ENCODE results near the gene WDR20.

WDR20 gene

DNA sequence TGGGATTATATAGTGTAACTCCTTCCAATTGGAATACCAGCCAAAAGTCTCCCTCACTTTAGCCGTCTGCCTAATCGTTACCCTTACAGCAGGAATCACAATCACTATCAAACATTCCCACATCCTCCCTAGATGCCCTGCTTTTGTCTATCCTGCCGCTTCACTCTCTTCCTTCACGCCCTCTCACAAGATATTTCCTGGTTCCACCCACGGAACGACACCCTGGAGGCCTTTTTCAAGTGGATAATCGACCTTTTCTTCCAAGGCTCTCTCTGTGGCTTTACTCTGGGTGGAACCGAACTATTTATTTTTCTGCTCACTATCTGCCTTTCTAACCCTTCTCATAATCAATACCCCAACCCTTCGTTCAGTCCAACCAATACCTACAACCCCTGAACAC lies 106.4 kb downstream of the WDR20 start:
- no peak for DNase-seq

DNA sequence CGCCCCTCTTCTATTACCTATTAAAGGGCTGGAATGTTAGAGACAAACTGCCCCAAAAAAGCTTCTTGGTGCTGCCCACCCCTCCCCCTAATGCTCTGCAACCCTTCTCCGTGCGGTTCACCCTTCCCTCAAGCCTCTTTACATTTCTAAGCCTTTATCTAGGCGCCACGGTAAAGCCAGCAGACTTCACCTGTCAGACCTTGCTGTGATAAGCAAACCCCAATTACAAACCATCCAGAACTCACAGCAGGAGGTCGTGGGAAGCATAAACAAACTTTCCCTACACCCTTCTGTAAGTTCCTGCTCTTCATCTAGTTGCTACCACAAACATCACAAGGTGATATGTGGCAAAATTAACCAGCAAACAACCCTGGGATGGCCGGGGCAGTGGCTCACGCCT lies 108.4 kb downstream of the WDR20 start:
- no peak for DNase-seq

DNA sequence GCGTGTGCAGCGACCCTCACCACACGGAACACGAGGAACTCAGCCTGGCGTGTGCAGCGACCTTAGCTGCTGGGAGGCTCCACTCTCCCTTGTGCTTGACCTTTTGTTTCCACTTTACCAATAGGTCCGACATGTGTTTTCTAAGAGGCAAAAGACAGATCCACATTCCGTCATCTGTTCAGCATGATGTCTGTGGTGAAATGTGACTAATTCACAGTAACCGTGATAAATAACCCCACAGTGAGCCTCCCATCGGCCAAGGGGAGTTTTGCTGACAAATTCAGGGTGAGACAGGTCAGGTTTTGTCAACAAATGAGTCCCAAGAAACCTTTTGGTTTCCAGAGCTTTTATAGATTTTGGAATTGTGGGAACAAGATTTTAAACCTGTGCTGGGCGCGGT lies 109.3 kb downstream of the WDR20 start:
- no peak for DNase-seq

DNA sequence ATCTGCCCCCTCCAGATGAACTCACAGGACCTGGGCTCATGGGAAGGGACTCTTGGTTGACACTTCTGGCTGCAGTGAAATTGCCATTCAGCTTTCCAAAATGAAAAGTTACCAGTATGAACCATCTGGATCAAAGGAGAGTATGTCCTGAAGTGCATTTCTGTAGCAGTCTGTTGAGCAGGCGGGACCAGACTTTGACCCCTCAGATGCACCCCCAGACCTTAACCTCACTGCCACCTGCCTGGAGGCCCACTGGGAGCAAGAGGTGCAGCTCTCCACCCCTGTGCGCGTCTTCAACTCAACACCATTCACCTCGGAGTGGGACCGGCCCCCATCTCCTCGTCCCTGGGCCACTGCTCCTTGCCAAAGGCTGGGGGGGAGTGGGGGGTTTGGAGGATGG lies 110.3 kb downstream of the WDR20 start:
- no peak for DNase-seq

DNA sequence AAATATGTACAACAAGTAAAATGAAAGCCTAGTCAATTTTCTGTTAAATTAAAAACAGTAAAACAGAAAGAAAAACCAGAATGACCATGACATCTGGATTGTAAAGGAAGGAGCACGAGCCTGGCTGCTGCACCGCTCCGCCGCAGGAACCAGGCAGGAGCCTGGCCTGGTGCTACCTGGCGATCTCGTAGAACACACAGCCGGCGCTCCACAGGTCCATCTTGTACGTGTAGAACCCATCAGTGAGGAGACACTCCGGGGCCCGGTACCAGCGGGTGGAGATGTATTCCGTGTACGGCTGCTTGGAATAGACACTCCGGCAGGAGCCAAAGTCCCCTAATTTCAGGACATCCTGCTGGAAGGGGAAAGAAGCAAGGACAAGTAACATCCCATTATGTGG lies 110.9 kb downstream of the WDR20 start:
- DNase-seq: no peak

DNA sequence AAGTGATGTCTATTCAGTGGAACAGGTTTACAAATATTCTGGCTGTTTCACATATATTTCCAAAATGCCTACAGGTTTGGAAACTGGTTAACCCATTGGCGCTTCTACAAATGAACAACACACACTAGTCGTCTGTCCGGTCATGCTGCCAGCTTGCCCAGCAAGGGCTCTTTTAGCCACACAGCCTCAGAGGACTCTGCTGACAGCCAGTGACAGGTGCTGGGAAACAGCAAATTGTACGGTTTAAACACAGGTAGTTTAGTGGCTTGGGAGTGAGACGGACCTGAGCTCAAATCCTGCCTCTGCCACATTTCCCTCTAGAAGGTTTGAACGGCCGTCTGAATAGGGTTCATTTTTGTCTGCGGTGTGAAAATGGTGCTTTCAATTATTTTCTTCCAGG lies 111.5 kb downstream of the WDR20 start:
- DNase-seq: no peak

DNA sequence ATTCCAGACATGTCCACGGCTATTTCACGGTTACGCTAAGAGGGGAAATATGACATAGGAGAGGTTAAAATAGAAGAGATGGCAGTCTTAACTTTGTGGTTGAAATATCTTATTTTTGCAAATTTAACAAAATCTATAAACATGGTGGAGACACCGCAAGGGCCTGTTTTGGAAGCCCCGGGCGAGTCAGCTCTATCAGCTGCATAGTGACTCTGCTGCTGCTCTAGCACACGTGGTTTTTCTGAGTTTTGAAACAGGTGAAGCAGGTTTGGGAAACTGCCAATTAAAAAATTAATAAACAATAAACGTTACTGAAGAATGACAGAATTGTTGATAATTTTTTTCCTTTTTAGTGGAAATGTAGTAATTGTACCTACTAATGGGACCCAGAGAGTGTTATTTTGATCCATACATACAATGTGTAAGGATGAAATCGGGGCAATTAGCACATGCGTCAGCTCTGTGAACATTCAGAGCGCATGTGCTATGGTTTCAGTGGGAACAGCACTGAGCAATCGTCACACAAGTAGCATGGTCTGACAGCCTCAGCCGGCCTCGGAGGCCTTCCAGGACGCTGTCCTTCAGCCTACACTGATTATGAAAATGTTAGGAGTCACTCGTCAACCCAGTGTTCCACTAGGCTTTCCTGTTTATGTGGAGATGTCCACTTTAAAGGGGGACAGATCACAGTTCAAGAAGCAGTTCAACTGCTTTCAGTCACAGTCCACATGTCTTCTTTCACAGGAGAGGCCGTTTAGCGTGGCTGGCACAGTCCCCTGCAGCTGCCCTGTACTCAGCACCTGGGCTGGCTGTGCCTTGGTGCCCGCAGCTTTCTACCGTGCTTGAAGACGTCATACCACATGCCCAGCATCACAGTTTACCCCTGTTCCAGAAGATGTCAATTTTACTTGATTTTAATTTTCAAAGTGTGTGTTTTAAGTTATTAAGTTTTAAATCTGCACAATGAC lies 113.4 kb downstream of the WDR20 start:
- DNase-seq: no peak

DNA sequence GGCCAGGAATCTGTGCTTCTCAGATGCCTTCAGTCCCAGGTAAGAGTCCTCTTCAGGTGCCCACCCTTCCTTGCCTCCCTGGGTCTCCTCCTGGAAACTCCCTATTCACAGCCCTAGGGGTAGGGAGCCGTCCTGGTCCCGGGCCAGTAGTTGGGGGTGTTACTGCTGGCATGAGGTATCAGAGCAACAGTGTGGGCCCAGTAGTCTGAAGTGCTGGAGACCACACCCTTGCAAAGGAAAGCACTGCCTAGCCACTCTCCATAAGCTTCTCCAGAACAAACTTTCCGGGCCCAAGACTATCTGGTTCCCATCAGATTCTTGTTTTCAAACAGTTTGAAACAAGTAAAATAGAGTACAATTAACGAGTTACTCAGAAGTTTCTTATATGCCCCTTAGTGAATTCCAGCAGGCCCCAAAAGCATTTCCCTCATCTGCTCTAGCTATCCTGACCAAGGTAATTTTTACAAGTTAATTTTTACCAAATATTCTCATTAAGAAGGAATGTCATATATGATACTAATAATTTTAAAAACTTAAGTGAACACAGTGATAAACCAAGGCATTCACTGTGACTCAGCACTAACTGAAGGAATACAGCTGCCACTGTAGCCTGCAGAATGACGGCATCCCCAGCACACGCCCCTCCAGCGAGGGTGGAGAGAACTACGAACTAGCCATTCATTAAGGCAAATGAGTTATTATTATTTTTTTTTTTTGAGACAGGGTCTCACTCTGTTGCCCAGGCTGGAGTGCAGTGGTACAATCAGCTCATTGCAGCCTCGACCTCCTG lies 115.9 kb downstream of the WDR20 start:
- no peak for DNase-seq

DNA sequence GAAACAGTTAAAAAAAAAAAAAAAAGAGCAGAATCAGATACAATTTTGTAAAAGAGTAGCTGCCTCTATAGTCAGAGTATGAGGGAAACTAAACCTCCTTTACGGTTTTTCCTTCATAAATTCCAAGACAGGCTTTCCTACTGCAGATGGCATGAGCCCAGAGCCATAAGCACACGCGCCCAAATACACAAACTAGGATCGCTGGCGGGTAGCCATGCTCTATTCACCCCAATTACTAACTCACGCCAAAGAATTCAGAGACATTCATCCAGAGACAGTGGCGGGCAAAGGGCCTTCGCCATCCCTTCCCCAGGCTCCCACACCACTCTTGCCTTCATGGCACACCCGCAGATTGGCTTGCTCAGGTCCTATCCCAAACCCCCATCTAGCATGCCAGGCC lies 117.0 kb downstream of the WDR20 start:
- DNase-seq: no peak

DNA sequence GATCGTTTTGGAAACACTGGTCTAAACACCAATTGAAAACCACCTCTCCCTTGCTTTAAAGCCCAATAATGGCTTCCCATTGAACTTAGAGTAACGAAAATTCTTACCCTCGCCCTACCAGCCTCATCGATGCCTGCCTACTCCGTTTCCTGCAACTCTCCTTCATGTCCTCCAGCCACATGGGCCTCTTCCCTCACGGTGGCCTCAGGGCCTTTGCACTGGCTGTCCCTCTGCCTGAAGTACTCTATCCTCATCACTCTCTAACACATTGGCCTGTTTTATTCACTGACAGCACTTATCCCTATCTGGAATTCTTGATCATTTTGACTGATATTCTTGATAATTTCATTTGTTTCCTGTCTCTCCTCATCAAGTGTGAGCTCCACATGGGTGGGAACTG lies 118.4 kb downstream of the WDR20 start:
- DNase-seq: no peak

Measured in NCI-H1092 (cell line).